Measurements from ENCODE around the gene STX1A. TPM values are rescaled to one million over a fixed set of nuclear protein-coding genes. Genes with fewer than 3 reads are reported as not detected.
"Not testable (repeated sequence)": the region's sequence is repeated elsewhere in the genome, so short reads cannot be mapped to it uniquely, and the experiment has no call there.

STX1A gene
- total RNA-seq, 8 experiments from 2014 or later, result 7.1 to 50.5 (median 17.0) TPM

- H3K4me1 ChIP-seq (replicated peaks in 1 of 2), result peaks cover 19 to 25% of the 10 kb centered on the region in 2 donors
- in situ Hi-C loops (cut with MboI; ENCODE audit: low pct_unique_long_range_greater_than_20kb in 2 of 9, low sequenced_read_pairs in 9 of 9, unreplicated experiment in 9 of 9), result no loop called here
- no peak for ATAC-seq (replicated peaks in 6 of 8)
- H3K4me3 ChIP-seq, result no peak overlapping the region
- WGBS, 10 experiments, result 94 to 100% (median 100%) methylated on average over 1 to 8 of the region's 18 CpGs; no CpG with 5 or more reads in 5 of the 10 experiments
- H3K27ac ChIP-seq, result no peak overlapping the region
Observed at GRCh38 chr7:73685311-73685710, 34.2 kb downstream of the STX1A start.

DNA sequence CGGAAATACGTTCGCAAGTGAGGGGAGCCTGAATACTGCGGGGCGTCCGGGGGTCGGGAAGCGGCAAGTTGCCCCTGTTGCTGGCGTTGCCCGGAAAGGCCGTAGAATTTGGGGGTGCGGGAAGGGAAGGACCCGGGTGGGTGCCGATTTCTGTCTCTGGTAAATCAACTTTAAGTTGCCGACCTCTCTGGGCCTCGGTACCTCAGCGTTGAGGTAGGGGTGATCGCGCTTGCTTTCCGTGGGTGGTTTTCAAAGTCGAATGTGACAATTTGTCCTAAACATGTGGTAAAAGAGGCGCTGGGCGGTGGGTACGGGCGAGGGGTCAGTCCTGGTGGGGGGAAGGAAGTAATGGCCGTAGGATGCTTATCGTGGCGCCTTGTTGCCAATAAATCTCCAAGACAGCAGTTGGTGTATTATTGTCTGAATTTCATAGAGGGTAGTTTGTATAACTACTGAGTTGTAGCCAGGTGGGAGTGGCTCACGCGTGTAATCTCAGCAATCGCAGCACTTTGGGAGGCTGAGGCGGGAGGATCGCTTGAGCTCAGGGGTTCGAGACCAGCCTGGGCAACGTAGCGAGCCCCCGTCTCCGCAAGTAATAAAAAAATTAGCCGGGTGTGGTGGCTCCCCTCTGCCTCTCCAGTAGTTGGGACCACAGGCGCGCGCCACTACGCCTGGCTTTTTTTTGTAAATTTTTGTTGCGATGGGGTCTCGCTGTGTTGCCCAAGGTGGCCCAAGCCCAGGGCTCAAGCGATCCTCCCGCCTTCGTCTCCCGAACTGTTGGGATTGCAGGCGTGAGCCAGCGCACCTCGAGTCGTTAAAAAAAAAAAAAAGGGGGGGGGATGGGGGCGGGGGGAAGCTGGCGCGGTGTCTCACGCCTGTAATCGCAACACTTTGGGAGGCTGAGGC lies 35.4 kb downstream of the STX1A start:
- H3K27ac ChIP-seq, result peak overlapping the region; percentile 56 to 75
- peaks cover 20 to 29% of the 10 kb centered on the region in 2 donors for H3K4me1 ChIP-seq (replicated peaks in 1 of 2)
- H3K4me3 ChIP-seq, result peak overlapping the region; percentile 67 to 89 (median 83)
- ATAC-seq (replicated peaks in 6 of 8), result peak in 6 of 8 experiments; percentile 5 to 32 (median 20)
- 0 to 60% (median 8%) methylated on average over 2 to 18 of the region's 58 CpGs; no CpG with 5 or more reads in 3 of the 10 experiments for whole genome bisulfite sequencing, 10 experiments
- in situ Hi-C loops (cut with MboI; ENCODE audit: low pct_unique_long_range_greater_than_20kb in 2 of 9, low sequenced_read_pairs in 9 of 9, unreplicated experiment in 9 of 9), result no loop called here

GRCh38 chr7:73683056-73683787 lies 36.2 kb downstream of the STX1A start, which contains the start of the genes BUD23 and DNAJC30:
TSS of gene BUD23 (plus strand) at chr7:73683597. CDS start at chr7:73683626, 29 bp downstream.
TSS of gene DNAJC30 (minus strand) at chr7:73683453. CDS start at chr7:73683423, 30 bp downstream.
- 0 to 2% (median 0%) methylated on average over 2 to 12 of the region's 68 CpGs; no CpG with 5 or more reads in 5 of the 10 experiments for WGBS, 10 experiments
- H3K27ac ChIP-seq, result peak within 1 kb of the TSS; percentile 86 to 93
- in situ Hi-C loops (cut with MboI; ENCODE audit: low pct_unique_long_range_greater_than_20kb in 2 of 9, low sequenced_read_pairs in 9 of 9, unreplicated experiment in 9 of 9), result no loop called here

GRCh38 chr7:73682745-73683055 lies 36.8 kb downstream of the STX1A start:
- peak in 1 of 8 experiments; percentile 2 for ATAC-seq (replicated peaks in 6 of 8)
- peak overlapping the region; percentile 67 to 89 (median 83) for H3K4me3 ChIP-seq
- H3K4me1 ChIP-seq (replicated peaks in 1 of 2), result peaks cover 20 to 29% of the 10 kb centered on the region in 2 donors
- 0% methylated on average over 1 to 7 of the region's 33 CpGs; no CpG with 5 or more reads in 5 of the 10 experiments for WGBS, 10 experiments
- in situ Hi-C loops (cut with MboI; ENCODE audit: low pct_unique_long_range_greater_than_20kb in 2 of 9, low sequenced_read_pairs in 9 of 9, unreplicated experiment in 9 of 9), result no loop called here
- peak overlapping the region; percentile 86 to 93 for H3K27ac ChIP-seq

More at GRCh38 chr7:73683056-73683787, 36.2 kb downstream of the STX1A start, which contains the start of the genes BUD23 and DNAJC30:
- H3K4me3 ChIP-seq, result peak within 1 kb of the TSS; percentile 67 to 89 (median 83)
- peak; percentile 85 to 96 (median 94) for ATAC-seq (replicated peaks in 6 of 8)
- H3K4me1 ChIP-seq (replicated peaks in 1 of 2), result peaks cover 20 to 29% of the 10 kb centered on the region in 2 donors

GRCh38 chr7:73681031-73681430 lies 38.4 kb downstream of the STX1A start:
- peak in 2 of 8 experiments; percentile 12 to 25 for ATAC-seq (replicated peaks in 6 of 8)
- Histone ChIP-seq H3K4me1 (replicated peaks in 1 of 2) (peaks cover 20 to 29% of the 10 kb centered on the region in 2 donors), H3K4me3 (peak overlapping the region; percentile 67 to 89 (median 83)), H3K27ac (no peak overlapping the region)
- in situ Hi-C loops (cut with MboI; ENCODE audit: low pct_unique_long_range_greater_than_20kb in 2 of 9, low sequenced_read_pairs in 9 of 9, unreplicated experiment in 9 of 9), result no loop called here
- WGBS, 10 experiments, result 61 to 100% (median 81%) methylated on average over 1 to 7 of the region's 8 CpGs

DNA sequence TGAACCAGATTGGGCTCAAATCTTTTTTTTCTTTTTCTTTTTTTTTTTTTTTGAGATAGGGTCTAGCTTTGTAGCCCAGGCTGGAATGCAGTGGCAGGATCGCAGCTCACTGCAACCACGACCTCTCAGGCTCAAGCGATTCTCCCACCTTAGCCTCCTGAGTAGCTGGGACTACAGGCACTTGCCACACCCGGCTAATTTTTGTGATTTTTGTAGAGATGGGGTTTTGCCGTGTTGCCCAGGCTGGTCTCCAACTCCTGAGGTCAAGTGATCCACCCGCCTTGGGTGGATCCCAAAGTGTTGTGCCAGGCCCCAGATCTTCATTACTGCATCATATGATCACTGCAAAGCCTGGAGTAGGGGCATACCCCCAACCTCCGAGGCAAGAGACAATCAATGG lies 39.0 kb downstream of the STX1A start:
- Histone ChIP-seq H3K27ac (no peak overlapping the region), H3K4me3 (peak overlapping the region in 1 of 5 donors; percentile 3), H3K4me1 (replicated peaks in 1 of 2) (peaks cover 20 to 29% of the 10 kb centered on the region in 2 donors)
- ATAC-seq (replicated peaks in 6 of 8), result no peak
- in situ Hi-C loops (cut with MboI; ENCODE audit: low pct_unique_long_range_greater_than_20kb in 2 of 9, low sequenced_read_pairs in 9 of 9, unreplicated experiment in 9 of 9), result no loop called here
- 58 to 93% (median 81%) methylated on average over 1 to 7 of the region's 7 CpGs; no CpG with 5 or more reads in 4 of the 10 experiments for WGBS, 10 experiments

DNA sequence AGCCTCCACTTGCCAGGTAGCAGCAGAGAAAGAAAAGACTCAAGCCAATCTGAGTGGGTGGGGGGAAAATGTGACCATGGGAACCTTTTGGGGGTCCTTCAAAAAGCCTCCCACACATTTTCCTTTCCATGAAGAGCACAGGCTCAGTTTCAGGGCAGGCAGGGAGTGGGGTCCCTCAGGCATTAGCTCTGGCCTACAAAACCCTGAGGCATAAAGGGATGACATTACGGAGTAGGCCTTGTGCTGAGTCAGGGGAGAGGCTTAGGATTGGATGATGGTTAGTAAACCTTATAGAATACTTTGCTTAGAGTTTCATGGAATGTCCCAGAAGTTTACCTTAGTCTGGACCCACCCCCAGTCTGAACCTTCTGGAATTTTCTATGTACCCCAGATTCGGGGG lies 39.8 kb downstream of the STX1A start:
- H3K4me3 ChIP-seq, result no peak overlapping the region
- ATAC-seq (replicated peaks in 6 of 8), result no peak
- in situ Hi-C loops (cut with MboI; ENCODE audit: low pct_unique_long_range_greater_than_20kb in 2 of 9, low sequenced_read_pairs in 9 of 9, unreplicated experiment in 9 of 9), result loop anchor here in 1 of 9 experiments (10.0 kb wide), 1 partner anchor 75 kb away; no protein-coding TSS in a partner anchor
- H3K4me1 ChIP-seq (replicated peaks in 1 of 2), result peaks cover 20 to 29% of the 10 kb centered on the region in 2 donors
- 80 to 100% (median 100%) methylated on average over 1 of the region's 2 CpGs; no CpG with 5 or more reads in 5 of the 10 experiments for WGBS, 10 experiments
- no peak overlapping the region for H3K27ac ChIP-seq

- no peak overlapping the region for H3K27ac ChIP-seq
- in situ Hi-C loops (cut with MboI; ENCODE audit: low pct_unique_long_range_greater_than_20kb in 2 of 9, low sequenced_read_pairs in 9 of 9, unreplicated experiment in 9 of 9), result loop anchor here in 1 of 9 experiments (10.0 kb wide), 1 partner anchor 74 kb away; no protein-coding TSS in a partner anchor
- no peak for ATAC-seq (replicated peaks in 6 of 8)
- WGBS, 10 experiments, result 58 to 100% (median 100%) methylated on average over 1 to 2 of the region's 6 CpGs; no CpG with 5 or more reads in 2 of the 10 experiments
- H3K4me1 ChIP-seq (replicated peaks in 1 of 2), result peaks cover 20 to 24% of the 10 kb centered on the region in 2 donors
- no peak overlapping the region for H3K4me3 ChIP-seq
Observed at GRCh38 chr7:73678862-73679261, 40.6 kb downstream of the STX1A start.

DNA sequence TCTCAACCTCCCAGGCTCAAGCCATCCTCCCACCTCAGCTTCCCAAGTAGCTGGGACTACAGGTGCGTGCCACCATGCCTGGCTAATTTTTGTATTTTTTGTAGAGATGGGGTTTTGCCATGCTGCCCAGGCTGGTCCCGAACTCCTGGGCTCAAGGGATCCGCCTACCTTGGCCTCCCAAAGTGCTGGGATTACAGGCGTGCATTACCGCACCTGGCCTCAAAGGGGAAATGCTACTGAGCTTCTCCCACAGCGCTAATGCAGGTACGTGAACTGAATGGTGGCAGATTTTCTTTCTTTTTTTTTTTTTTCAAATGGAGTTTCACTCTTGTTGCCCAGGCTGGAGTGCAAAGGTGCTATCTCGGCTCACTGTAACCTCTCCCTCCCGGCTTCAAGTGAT lies 43.4 kb downstream of the STX1A start:
- peaks cover 9 to 15% of the 10 kb centered on the region in 2 donors for H3K4me1 ChIP-seq (replicated peaks in 1 of 2)
- not testable (repeated sequence) for H3K27ac ChIP-seq; ATAC-seq (replicated peaks in 6 of 8); H3K4me3 ChIP-seq
- 67 to 100% (median 86%) methylated on average over 1 to 5 of the region's 9 CpGs; no CpG with 5 or more reads in 2 of the 10 experiments for WGBS, 10 experiments
- in situ Hi-C loops (cut with MboI; ENCODE audit: low pct_unique_long_range_greater_than_20kb in 2 of 9, low sequenced_read_pairs in 9 of 9, unreplicated experiment in 9 of 9), result loop anchor here in 1 of 9 experiments (10.0 kb wide), 1 partner anchor 71 kb away; no protein-coding TSS in a partner anchor

GRCh38 chr7:73674468-73675124 lies 44.9 kb downstream of the STX1A start:
- Histone ChIP-seq H3K27ac (no peak overlapping the region), H3K4me3 (no peak overlapping the region), H3K4me1 (replicated peaks in 1 of 2) (peaks cover 2 to 5% of the 10 kb centered on the region in 2 donors)
- no peak for ATAC-seq (replicated peaks in 6 of 8)
- WGBS, 10 experiments, result 100% methylated on average over 1 of the region's 1 CpG; no CpG with 5 or more reads in 6 of the 10 experiments
- in situ Hi-C loops (cut with MboI; ENCODE audit: low pct_unique_long_range_greater_than_20kb in 2 of 9, low sequenced_read_pairs in 9 of 9, unreplicated experiment in 9 of 9), result loop anchor here in 1 of 9 experiments (10.0 kb wide), 1 partner anchor 70 kb away; no protein-coding TSS in a partner anchor

DNA sequence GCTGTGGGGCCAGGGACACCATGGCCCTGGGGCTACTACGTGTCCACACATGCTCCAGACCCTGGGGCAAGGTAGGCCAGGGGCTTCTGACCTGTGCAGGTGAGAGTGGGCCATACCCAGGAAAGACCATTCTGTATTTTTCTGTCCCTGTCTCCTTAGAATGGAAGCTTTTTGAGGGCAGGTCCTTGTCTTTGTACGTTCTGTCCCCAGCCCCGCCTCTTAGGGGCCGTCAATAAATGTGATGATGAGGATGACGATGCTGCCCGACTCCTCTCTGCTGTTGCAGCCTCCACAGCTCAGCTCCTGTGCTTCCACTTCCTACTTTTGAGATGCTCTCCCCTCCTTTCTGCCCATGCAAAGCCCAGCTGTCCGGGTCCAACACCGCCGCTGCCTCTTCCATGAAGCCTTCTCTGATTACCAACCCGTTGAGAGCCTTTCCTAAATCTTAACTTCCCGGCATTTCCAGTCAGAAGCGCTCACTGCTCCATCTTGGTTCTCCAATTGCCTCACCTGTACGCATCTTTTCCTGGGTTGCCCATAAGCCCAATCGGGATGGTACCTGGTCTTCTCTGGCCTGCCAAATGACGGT lies 47.5 kb downstream of the STX1A start:
- WGBS, 10 experiments, result 89 to 100% (median 93%) methylated on average over 1 to 11 of the region's 15 CpGs; no CpG with 5 or more reads in 2 of the 10 experiments

GRCh38 chr7:73671322-73671661 lies 48.2 kb downstream of the STX1A start:
- H3K4me3 ChIP-seq, result no peak overlapping the region
- in situ Hi-C loops (cut with MboI; ENCODE audit: low pct_unique_long_range_greater_than_20kb in 2 of 9, low sequenced_read_pairs in 9 of 9, unreplicated experiment in 9 of 9), result loop anchor here in 1 of 9 experiments (10.0 kb wide), 1 partner anchor 66 kb away; no protein-coding TSS in a partner anchor
- no CpG with 5 or more reads among the region's 12 CpGs for WGBS, 10 experiments

More for the DNA sequence above, 47.5 kb downstream of the STX1A start:
- Histone ChIP-seq H3K4me3 (no peak overlapping the region), H3K27ac (no peak overlapping the region), H3K4me1 (replicated peaks in 1 of 2) (peaks cover 7 to 12% of the 10 kb centered on the region in 2 donors)
- in situ Hi-C loops (cut with MboI; ENCODE audit: low pct_unique_long_range_greater_than_20kb in 2 of 9, low sequenced_read_pairs in 9 of 9, unreplicated experiment in 9 of 9), result loop anchor here in 1 of 9 experiments (10.0 kb wide), 1 partner anchor 67 kb away; no protein-coding TSS in a partner anchor
- no peak for ATAC-seq (replicated peaks in 6 of 8)

More at GRCh38 chr7:73671322-73671661, 48.2 kb downstream of the STX1A start:
- Histone ChIP-seq H3K4me1 (replicated peaks in 1 of 2) (peaks cover 7 to 12% of the 10 kb centered on the region in 2 donors), H3K27ac (no peak overlapping the region)
- ATAC-seq (replicated peaks in 6 of 8), result no peak
